GM13977 (cell line): ENCODE measurements around the gene TMOD1.
"Not testable (repeated sequence)": the region's sequence is repeated elsewhere in the genome, so short reads cannot be mapped to it uniquely, and the experiment has no call there.

ENCODE experiments used
- DNase-seq: peaks from one replicate; pipeline ENCODE4 v3.0.0; 2012; ENCODE audit warnings: low spot score
- in situ Hi-C: fragments of 300-500 bp; cut with MboI; formaldehyde crosslinking; loops from one replicate; pipeline ENCODE4 v1.12.0; 2022; ENCODE audit warnings: low sequenced_read_pairs, low pct_unique_long_range_greater_than_20kb, mixed read lengths, inconsistent platforms; ENCODE audit not compliant: unreplicated experiment
- TF ChIP-seq, protein P1 (sequence below): IDR thresholded peaks from 2 replicates; pipeline ENCODE4 v1.5.1; 2012; ENCODE audit warnings: mild to moderate bottlenecking, control low read depth; ENCODE audit not compliant: insufficient read depth; ENCODE audit errors: extremely low read depth, missing control alignments

The TMOD1 gene

DNA sequence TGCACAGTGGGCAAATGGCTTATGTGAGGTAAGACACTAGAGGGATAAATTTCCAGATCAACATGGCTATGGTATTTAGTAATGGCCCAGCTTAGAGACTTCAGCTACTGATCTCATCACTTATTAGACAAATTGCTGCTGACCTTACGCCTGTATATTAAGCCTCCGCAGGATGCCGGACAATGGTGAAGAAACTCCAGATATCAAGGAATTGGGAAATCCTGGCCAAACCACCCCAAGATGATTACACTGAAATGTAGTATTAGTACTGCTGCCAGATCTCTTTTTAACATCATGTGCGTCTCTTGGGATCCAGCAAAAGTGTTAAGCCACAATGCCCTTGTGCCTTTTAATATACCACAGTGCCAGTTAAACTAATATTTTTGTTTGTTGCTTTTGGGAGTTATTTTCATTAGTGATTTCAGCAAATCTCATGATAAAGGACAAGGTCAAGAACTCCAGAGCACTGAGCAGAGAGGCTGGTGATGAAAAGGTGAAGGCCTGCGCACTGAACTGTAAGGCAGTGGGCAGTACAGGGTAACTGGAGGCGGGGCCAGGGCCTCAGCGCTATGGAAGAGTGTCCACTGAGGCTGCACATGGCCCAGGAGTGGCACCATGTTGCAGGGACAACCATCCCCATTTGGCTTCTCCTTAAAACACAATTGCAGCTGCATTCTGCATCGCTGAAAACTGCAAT is 99.2 kb downstream of the TMOD1 start:
- in situ Hi-C loops = loop anchor here (25.0 kb wide), 1 partner anchor 738 kb away; the partner anchor contains the start of gene ZNF782
- TF ChIP-seq, protein P1, sequence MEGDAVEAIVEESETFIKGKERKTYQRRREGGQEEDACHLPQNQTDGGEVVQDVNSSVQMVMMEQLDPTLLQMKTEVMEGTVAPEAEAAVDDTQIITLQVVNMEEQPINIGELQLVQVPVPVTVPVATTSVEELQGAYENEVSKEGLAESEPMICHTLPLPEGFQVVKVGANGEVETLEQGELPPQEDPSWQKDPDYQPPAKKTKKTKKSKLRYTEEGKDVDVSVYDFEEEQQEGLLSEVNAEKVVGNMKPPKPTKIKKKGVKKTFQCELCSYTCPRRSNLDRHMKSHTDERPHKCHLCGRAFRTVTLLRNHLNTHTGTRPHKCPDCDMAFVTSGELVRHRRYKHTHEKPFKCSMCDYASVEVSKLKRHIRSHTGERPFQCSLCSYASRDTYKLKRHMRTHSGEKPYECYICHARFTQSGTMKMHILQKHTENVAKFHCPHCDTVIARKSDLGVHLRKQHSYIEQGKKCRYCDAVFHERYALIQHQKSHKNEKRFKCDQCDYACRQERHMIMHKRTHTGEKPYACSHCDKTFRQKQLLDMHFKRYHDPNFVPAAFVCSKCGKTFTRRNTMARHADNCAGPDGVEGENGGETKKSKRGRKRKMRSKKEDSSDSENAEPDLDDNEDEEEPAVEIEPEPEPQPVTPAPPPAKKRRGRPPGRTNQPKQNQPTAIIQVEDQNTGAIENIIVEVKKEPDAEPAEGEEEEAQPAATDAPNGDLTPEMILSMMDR = no peak
- no peak for DNase-seq

DNA sequence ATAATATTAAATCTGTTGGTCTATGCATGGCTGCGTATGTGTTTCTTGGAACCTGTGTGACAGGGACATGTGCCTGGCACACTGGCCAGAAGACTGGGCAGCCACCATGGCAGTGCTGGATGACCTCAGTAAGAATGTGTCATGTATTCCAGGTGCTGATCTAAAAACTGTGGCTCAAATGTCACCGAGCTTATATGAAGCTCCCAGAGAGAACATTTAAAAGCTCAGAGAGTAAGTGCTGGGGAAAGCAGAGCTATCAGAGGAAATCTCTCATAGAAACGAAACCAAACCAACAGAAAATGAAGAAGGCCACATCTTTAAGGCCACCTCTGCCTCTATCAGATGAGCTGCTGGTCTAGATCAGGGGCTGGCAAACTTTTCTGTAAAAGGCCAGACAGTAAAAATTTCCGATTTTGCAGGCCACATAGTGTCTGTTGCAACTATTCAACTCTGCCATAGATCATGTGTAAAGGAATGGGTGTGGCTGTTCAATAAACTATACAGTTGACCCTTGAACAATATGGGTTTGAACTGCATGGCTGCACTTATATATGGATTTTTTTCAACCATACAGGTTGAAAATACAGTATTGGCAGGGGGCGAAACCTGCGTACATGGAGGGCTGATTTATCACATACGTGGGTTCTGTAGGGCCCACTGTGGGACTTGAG is 99.9 kb downstream of the TMOD1 start:
- in situ Hi-C loops = loop anchor here (25.0 kb wide), 1 partner anchor 739 kb away; the partner anchor contains the start of gene ZNF782
- TF ChIP-seq, protein P1 = no peak
- no peak for DNase-seq

DNA sequence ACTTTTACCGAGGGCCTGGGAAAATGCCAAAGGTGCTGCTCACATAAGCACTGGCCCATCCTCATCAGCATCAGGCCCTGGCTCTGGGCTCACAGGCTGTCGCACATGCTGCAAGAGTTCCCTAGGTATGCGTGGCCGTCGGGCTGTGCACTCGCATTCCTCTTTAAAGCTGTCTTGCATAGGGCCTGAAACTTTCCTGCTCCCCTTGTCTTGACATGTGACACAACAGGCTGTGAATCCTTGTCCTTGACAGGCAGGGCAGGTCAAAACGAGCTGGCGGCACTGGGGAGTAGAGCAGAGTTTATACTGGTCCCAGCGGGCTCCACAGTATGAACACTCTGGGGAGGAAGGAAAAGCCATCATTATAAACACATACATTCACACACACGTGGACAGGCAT is 101.0 kb downstream of the TMOD1 start:
- no peak for DNase-seq
- in situ Hi-C loops = loop anchor here (25.0 kb wide), 1 partner anchor 740 kb away; the partner anchor contains the start of gene ZNF782
- TF ChIP-seq, protein P1 = no peak

DNA sequence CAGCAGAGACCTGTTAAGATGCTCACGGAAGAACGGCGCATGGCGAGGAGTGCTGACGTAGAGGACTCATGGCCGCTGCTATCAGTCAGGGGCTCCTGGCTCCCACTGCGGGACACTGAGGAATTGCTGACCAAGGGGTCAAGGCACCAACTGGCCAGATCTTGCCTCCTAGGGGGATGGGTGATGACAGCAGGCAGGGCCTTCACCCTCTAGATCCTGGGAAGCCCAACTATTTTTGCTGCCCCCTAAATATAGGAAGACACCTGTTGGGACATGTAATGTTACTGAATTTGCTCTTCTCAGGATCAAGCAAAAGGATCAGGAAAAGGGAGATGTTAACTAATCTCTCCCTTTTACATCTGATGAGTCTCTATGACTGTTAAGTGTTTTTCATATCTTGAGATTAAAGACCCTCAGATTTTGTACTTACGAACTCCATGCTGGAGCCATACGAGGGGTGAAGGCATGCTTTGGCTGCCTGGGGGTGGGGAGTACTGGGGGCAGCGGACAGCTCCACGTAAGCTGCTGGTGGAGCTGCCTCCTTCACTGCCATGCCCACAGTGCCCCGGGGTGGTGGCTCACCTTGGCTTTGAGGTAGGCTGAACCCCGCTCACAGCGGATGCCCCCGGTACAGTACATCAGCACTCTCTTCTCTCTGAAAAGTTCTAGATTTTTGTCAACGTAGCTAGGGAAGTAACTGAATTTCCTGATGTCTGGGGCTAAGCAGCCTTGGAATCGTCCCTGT is 103.6 kb downstream of the TMOD1 start:
- in situ Hi-C loops = loop anchor here (5.0 to 25.0 kb wide), 2 partner anchors 128 to 743 kb away; partner anchors contain the start of gene ZNF782
- TF ChIP-seq, protein P1 = no peak
- DNase-seq = no peak

DNA sequence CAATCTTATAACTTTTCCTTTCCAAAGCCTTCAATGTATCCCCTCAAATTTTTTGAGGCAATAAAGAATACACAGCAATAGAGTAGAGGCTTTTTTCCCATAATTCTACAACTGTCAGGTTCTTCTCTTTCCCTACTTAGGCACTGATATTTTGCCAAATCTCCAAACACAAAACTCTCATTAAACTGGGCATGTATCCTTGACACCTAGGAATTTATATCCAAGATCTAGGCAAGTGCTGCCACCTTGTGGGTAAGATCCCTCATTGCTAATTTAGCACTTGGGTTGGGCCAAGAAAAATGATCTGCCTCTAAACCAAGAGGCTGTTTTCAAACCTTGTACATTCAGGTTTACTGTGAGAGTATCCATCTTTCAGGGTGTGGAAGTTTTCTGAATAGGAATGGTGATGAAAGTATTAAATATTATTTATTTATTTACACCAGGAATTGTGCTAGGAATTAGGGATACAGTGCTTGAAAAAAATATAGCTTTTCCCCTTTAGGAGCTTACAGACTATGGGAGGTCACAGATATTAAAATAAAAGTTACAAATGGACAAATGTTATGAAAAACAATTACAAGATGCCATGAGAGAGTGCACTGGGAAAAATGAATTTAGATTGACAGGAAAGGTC is 114.1 kb downstream of the TMOD1 start:
- DNase-seq = peak; percentile 61
- in situ Hi-C loops = loop anchor here (10.0 to 25.0 kb wide), 2 partner anchors 211 to 753 kb away; partner anchors contain the start of gene ZNF782
- TF ChIP-seq, protein P1 = peak; percentile 74

DNA sequence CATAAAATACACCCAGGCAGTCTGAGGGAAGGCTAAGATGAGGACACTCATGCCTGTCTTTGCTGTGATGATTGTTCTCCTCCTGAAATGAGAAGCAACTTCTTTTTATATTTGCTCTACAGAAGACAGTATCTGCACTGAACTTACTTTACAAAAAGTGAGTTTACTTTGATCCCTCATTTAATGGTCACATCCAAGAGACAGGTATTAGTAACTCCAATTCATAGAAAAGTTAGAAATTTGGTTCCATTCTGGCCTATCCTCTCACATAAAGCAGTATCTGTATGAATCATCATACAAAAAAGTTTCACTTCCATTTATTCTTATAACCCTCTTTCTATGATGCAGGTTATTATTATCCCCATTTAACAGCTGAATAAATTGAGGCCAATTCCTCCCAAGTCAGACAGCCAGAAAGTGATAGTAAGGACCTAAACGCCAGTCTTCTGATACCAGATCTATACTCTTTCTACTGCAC is 116.5 kb downstream of the TMOD1 start:
- in situ Hi-C loops = loop anchor here (10.0 to 25.0 kb wide), 2 partner anchors 213 to 756 kb away; partner anchors contain the start of gene ZNF782
- TF ChIP-seq, protein P1 = no peak
- DNase-seq = peak; percentile 23

DNA sequence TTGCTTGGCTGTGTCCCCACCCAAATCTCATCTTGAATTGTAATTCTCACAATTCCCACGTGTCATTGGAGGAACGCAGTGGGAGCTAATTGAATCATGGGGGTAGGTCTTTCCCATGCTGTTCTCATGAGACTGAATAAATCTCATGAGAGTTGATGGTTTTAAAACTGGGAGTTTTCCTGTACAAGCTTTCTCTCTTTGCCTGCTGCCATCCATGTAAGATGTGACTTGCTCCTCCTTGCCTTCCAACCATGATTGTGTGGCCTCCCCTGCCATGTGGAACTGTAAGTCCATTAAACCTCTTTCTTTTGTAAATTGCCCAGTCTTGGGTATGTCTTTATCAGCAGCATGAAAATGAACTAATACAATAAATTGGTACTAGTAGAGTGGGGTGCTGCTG is 118.6 kb downstream of the TMOD1 start:
- in situ Hi-C loops = loop anchor here (25.0 kb wide), 1 partner anchor 758 kb away; the partner anchor contains the start of gene ZNF782
- not testable (repeated sequence) for DNase-seq

DNA sequence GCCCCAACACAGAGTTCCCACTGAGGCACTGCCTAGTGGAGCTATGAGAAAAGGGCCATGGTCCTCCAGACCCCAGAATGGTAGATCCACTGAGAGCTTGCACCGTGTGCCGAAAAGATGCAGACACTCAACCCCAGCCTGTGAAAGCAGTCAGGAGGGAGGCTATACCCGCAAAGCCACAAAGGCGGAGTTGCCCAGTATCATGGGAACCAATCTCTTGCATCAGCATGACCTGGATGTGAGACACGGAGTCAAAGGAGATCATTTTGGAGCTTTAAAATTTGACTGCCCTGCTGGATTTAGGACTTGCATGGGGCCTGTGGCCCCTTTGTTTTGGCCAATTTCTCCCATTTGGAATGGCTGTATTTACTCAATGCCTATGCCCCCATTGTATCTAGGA is 121.0 kb downstream of the TMOD1 start:
- DNase-seq = not testable (repeated sequence)
- in situ Hi-C loops = loop anchor here (25.0 kb wide), 1 partner anchor 760 kb away; the partner anchor contains the start of gene ZNF782
